HG02884 (cell line): ENCODE data around the gene TWNK.
"Not testable (repeated sequence)": the region's sequence is repeated elsewhere in the genome, so short reads cannot be mapped to it uniquely, and the experiment has no call there.

Experiments used
- ATAC-seq: cut with Tn5 transposase; IDR thresholded peaks from one replicate; pipeline ENCODE4 v1.9.1; 2021; ENCODE audit warnings: mild to moderate bottlenecking, moderate library complexity; ENCODE audit not compliant: unreplicated experiment

The TWNK gene

GRCh38 chr10:101029520-101030295 lies 42.4 kb downstream of the TWNK start:
- ATAC-seq, result no peak

GRCh38 chr10:101030496-101031127 lies 43.3 kb downstream of the TWNK start:
- no peak for ATAC-seq

- peak; percentile 86 for ATAC-seq
Measured at GRCh38 chr10:101031128-101031795, 43.9 kb downstream of the TWNK start, which contains the start of the genes PDZD7 and SFXN3. Gene PDZD7, minus strand, starts transcription at chr10:101031129. Its CDS starts 910 bp downstream, at chr10:101030219. Gene SFXN3, plus strand, starts transcription at chr10:101031234. Its CDS starts 3,461 bp downstream, at chr10:101034695.

- ATAC-seq, result no peak
Measured at GRCh38 chr10:101031796-101032636, 44.7 kb downstream of the TWNK start.

- no peak for ATAC-seq
Measured at GRCh38 chr10:101032637-101033224, 45.4 kb downstream of the TWNK start.

GRCh38 chr10:101033276-101033675 lies 45.9 kb downstream of the TWNK start:
- ATAC-seq, result no peak

GRCh38 chr10:101034404-101034803 lies 47.1 kb downstream of the TWNK start:
- not testable (repeated sequence) for ATAC-seq

- no peak for ATAC-seq
Measured at GRCh38 chr10:101035314-101035713, 48.0 kb downstream of the TWNK start.

- no peak for ATAC-seq
Measured at GRCh38 chr10:101035916-101036702, 48.8 kb downstream of the TWNK start.

GRCh38 chr10:101036726-101037125 lies 49.4 kb downstream of the TWNK start:
- ATAC-seq, result no peak

GRCh38 chr10:101038484-101038883 lies 51.1 kb downstream of the TWNK start:
- no peak for ATAC-seq

- no peak for ATAC-seq
Measured at GRCh38 chr10:101040061-101040460, 52.7 kb downstream of the TWNK start.

- ATAC-seq, result no peak
Measured at GRCh38 chr10:101040851-101041250, 53.5 kb downstream of the TWNK start.

- ATAC-seq, result no peak
Measured at GRCh38 chr10:101041252-101041761, 54.0 kb downstream of the TWNK start.

GRCh38 chr10:101042118-101042517 lies 54.8 kb downstream of the TWNK start:
- ATAC-seq, result no peak

- ATAC-seq, result peak; percentile 89
Measured at GRCh38 chr10:101042667-101043362, 55.5 kb downstream of the TWNK start.

- no peak for ATAC-seq
Measured at GRCh38 chr10:101043363-101043707, 56.0 kb downstream of the TWNK start.
